SK-N-MC (cell line): Measurements from ENCODE around the gene NUDT3.

Source experiments
- DNase-seq: peaks from one replicate; pipeline ENCODE4 v3.0.0-alpha.2; 2011; ENCODE audit warnings: low read depth, low spot score
- H3K27ac ChIP-seq: fragments of 200-600 bp; sonication (generic); 2 replicates; pipeline ENCODE4 v1.5.1; 2016; ENCODE audit warnings: mixed run types
- H3K36me3 ChIP-seq: fragments of 200-600 bp; sonication (generic); 2 replicates; pipeline ENCODE4 v1.6.1; 2017; ENCODE audit warnings: antibody characterized with exemption, low read length, mixed read lengths; ENCODE audit not compliant: insufficient read depth
- H3K4me3 ChIP-seq: fragments of 200-600 bp; sonication (generic); 2 replicates; pipeline ENCODE4 v1.5.1; 2016
- H3K9ac ChIP-seq: fragments of 200-600 bp; sonication (generic); 2 replicates; pipeline ENCODE4 v1.8.0; 2017; ENCODE audit warnings: mixed run types, mixed read lengths; ENCODE audit not compliant: insufficient read length
- H3K9me3 ChIP-seq: fragments of 200-600 bp; sonication (generic); 2 replicates; pipeline ENCODE4 v1.6.1; 2017; ENCODE audit warnings: low read depth, mild to moderate bottlenecking, antibody characterized with exemption, low read length, moderate library complexity, mixed read lengths
- EZH2 ChIP-seq: fragments of 200-600 bp; sonication (generic); IDR thresholded peaks from one replicate; pipeline ENCODE4 v1.6.1; 2017; ENCODE audit warnings: antibody characterized with exemption
- FOXP2 ChIP-seq: optimal IDR thresholded peaks from 2 replicates; pipeline ENCODE3; 2011; ENCODE audit warnings: mild to moderate bottlenecking, moderate library complexity; ENCODE audit not compliant: insufficient read depth; ENCODE audit errors: extremely low read length, control extremely low read depth
- POLR2AphosphoS5 ChIP-seq: IDR thresholded peaks from 2 replicates; pipeline ENCODE4 v1.6.1; 2012; ENCODE audit warnings: mild to moderate bottlenecking, low read depth, low read length, borderline replicate concordance

The NUDT3 gene

GRCh38 chr6:34340906-34341480 lies 51.5 kb downstream of the NUDT3 start:
- H3K4me3 ChIP-seq: no peak overlapping the region
- H3K36me3 ChIP-seq: peaks cover 13% of the 10 kb centered on the region; the same call in 1 of the 2 replicates
- TF ChIP-seq POLR2AphosphoS5 (no peak), EZH2 (no peak), FOXP2 (no peak)

GRCh38 chr6:34340394-34340793 lies 52.1 kb downstream of the NUDT3 start:
- Histone ChIP-seq H3K4me3 (no peak overlapping the region), H3K27ac (peak overlapping the region; percentile 15; the same call in 1 of the 2 replicates), H3K9me3 (no peaks in the 10 kb centered on the region), H3K36me3 (peaks cover 13% of the 10 kb centered on the region; the same call in 1 of the 2 replicates), H3K9ac (no peak overlapping the region)
- no peak for DNase-seq
- no peak for TF ChIP-seq FOXP2
- TF ChIP-seq POLR2AphosphoS5: no peak
- no peak for TF ChIP-seq EZH2

More at GRCh38 chr6:34340906-34341480, 51.5 kb downstream of the NUDT3 start:
- no peak for DNase-seq
- no peak overlapping the region for H3K27ac ChIP-seq
- no peak overlapping the region for H3K9ac ChIP-seq
- no peaks in the 10 kb centered on the region for H3K9me3 ChIP-seq

- Histone ChIP-seq H3K4me3 (no peak overlapping the region), H3K9ac (no peak overlapping the region)
- TF ChIP-seq FOXP2: no peak
- TF ChIP-seq EZH2: no peak
- no peak for TF ChIP-seq POLR2AphosphoS5
Observed at GRCh38 chr6:34339971-34340370, 52.5 kb downstream of the NUDT3 start.

GRCh38 chr6:34339432-34339831 lies 53.0 kb downstream of the NUDT3 start:
- Histone ChIP-seq H3K27ac (no peak overlapping the region; the same call in 1 of the 2 replicates), H3K36me3 (peaks cover 13% of the 10 kb centered on the region; the same call in 1 of the 2 replicates), H3K9me3 (no peaks in the 10 kb centered on the region), H3K9ac (no peak overlapping the region), H3K4me3 (no peak overlapping the region)
- no peak for TF ChIP-seq FOXP2
- no peak for TF ChIP-seq EZH2
- TF ChIP-seq POLR2AphosphoS5: no peak
- DNase-seq: no peak

More at GRCh38 chr6:34339971-34340370, 52.5 kb downstream of the NUDT3 start:
- H3K36me3 ChIP-seq: peaks cover 13% of the 10 kb centered on the region; the same call in 1 of the 2 replicates
- H3K27ac ChIP-seq: peak overlapping the region; percentile 48; the same call in 1 of the 2 replicates
- no peaks in the 10 kb centered on the region for H3K9me3 ChIP-seq
- DNase-seq: no peak

GRCh38 chr6:34338811-34339210 lies 53.7 kb downstream of the NUDT3 start:
- no peak overlapping the region for H3K9ac ChIP-seq
- peaks cover 13% of the 10 kb centered on the region; the same call in 1 of the 2 replicates for H3K36me3 ChIP-seq
- H3K9me3 ChIP-seq: no peaks in the 10 kb centered on the region
- DNase-seq: no peak
- no peak overlapping the region for H3K27ac ChIP-seq
- no peak overlapping the region for H3K4me3 ChIP-seq
- TF ChIP-seq EZH2: no peak
- no peak for TF ChIP-seq FOXP2

- no peak overlapping the region for H3K27ac ChIP-seq
Observed at GRCh38 chr6:34338377-34338776, 54.1 kb downstream of the NUDT3 start.

GRCh38 chr6:34334796-34335416 lies 57.6 kb downstream of the NUDT3 start:
- DNase-seq: no peak
- no peak overlapping the region for H3K27ac ChIP-seq
- H3K36me3 ChIP-seq: peaks cover 15% of the 10 kb centered on the region
- TF ChIP-seq POLR2AphosphoS5: no peak
- TF ChIP-seq EZH2: no peak
- no peak for TF ChIP-seq FOXP2
- no peaks in the 10 kb centered on the region for H3K9me3 ChIP-seq
- H3K4me3 ChIP-seq: no peak overlapping the region
- no peak overlapping the region for H3K9ac ChIP-seq

More at GRCh38 chr6:34338377-34338776, 54.1 kb downstream of the NUDT3 start:
- Histone ChIP-seq H3K9me3 (no peaks in the 10 kb centered on the region), H3K9ac (no peak overlapping the region), H3K4me3 (no peak overlapping the region), H3K36me3 (peaks cover 13% of the 10 kb centered on the region; the same call in 1 of the 2 replicates)
- DNase-seq: no peak
- TF ChIP-seq POLR2AphosphoS5 (no peak), FOXP2 (no peak), EZH2 (no peak)

- no peak overlapping the region for H3K9ac ChIP-seq
- no peaks in the 10 kb centered on the region for H3K9me3 ChIP-seq
- no peak for DNase-seq
- no peak overlapping the region for H3K27ac ChIP-seq
- peaks cover 16% of the 10 kb centered on the region for H3K36me3 ChIP-seq
- no peak overlapping the region for H3K4me3 ChIP-seq
- TF ChIP-seq FOXP2 (no peak), POLR2AphosphoS5 (no peak)
Observed at GRCh38 chr6:34333858-34334257, 58.6 kb downstream of the NUDT3 start.
